Naive B cell (primary cell): ENCODE data around the gene XYLB. TPM values are rescaled to one million over a fixed set of nuclear protein-coding genes. Genes with fewer than 3 reads are reported as not detected.
"Not testable (repeated sequence)": the region's sequence is repeated elsewhere in the genome, so short reads cannot be mapped to it uniquely, and the experiment has no call there.

Experiments used
- ATAC-seq, 2 donors: fragments of 150-1000 bp; cut with Tn5 transposase; 2 replicates each; pipeline ENCODE4 v1.10.0; 2021; ENCODE audit warnings: low read depth in 2 of 2, mild to moderate bottlenecking in 2 of 2, moderate library complexity in 2 of 2
- DNase-seq: peaks from one replicate; pipeline ENCODE4 v3.0.0; 2022
- H3K27ac Mint-ChIP-seq, 6 donors: one replicate each; pipeline ENCODE4 v1.8.0; 2020 to 2022; ENCODE audit warnings: mild to moderate bottlenecking in 6 of 6, mixed read lengths in 6 of 6, moderate library complexity in 5 of 6, inconsistent platforms in 2 of 6
- H3K27me3 Mint-ChIP-seq, 3 donors: one replicate each; pipeline ENCODE4 v1.8.0; 2021 to 2022; ENCODE audit warnings: mixed read lengths in 3 of 3, mild to moderate bottlenecking in 1 of 3
- H3K36me3 Mint-ChIP-seq, 2 donors: one replicate each; pipeline ENCODE4 v1.8.0; 2020 to 2022; ENCODE audit warnings: mixed read lengths in 2 of 2, inconsistent platforms in 1 of 2, mild to moderate bottlenecking in 1 of 2
- H3K4me1 Mint-ChIP-seq, 3 donors: one replicate each; pipeline ENCODE4 v1.8.0; 2020 to 2022; ENCODE audit warnings: mixed read lengths in 3 of 3, inconsistent platforms in 1 of 3, mild to moderate bottlenecking in 1 of 3, moderate library complexity in 1 of 3
- H3K4me3 Mint-ChIP-seq, 8 donors: one replicate each; pipeline ENCODE4 v1.8.0; 2020 to 2022; ENCODE audit warnings: mild to moderate bottlenecking in 8 of 8, mixed read lengths in 8 of 8, moderate library complexity in 8 of 8, inconsistent platforms in 2 of 8
- H3K9me3 Mint-ChIP-seq, 7 donors: one replicate each; pipeline ENCODE4 v1.8.0; 2020 to 2022; ENCODE audit warnings: mixed read lengths in 7 of 7, mild to moderate bottlenecking in 5 of 7, inconsistent platforms in 2 of 7, moderate library complexity in 1 of 7
- polyA plus RNA-seq, 6 donors: library from polyadenylated mRNA; unstranded; fragments of 300-500 nt; fragmentation: Illumina TruSeq; gene quantifications; one replicate each; pipeline ENCODE4 v1.2.3, GENCODE V29; 2021; ENCODE audit warnings: low read depth in 6 of 6

Gene XYLB
- polyA plus RNA-seq, 6 donors from 2014 or later, result 0.09 to 0.12 TPM; not detected in 4

GRCh38 chr3:38314764-38315487 is 31.7 kb upstream of the XYLB start:
- no peak for ATAC-seq

DNA sequence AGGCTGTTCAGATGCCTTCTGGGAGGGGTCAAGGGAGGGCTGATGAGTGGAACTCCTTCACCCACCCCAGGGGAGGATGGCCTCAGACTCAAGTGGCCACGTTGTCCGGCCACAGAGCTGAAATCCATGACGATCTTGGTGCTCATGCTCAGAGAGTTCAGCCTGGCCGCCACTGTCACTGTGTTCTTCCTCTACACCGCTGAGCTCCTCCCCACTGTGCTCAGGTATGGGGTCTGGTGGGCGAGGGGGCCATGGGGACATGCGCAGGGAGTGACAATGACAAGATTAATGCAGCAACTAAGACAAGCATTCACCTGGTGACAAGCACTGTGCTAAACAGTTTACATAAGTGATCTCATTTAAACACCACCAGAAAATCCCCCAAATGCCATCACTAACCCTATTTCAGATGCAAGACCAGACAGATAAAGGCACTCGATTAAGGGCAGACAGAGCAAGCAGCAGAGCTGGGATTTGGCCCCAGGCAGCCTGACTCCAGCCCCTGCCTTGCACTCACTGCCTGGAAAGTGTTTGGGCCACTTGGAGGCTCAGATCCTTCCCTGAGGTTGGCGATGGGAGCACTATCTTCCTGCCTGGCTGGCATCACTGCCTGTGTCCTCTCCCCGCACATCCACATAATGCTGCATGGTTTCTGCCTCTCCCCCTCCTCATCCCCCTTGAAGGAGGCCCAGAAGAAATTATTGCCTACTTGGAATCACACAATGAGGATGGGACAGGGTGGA is 30.9 kb upstream of the XYLB start:
- Mint-ChIP-seq H3K36me3 (no peaks in the 10 kb centered on the region), H3K27ac (no peak overlapping the region), H3K9me3 (peaks cover 0 to 3% (median 0%) of the 10 kb centered on the region in 7 donors), H3K27me3 (peaks cover 0 to 12% (median 7%) of the 10 kb centered on the region in 3 donors), H3K4me1 (no peaks in the 10 kb centered on the region), H3K4me3 (no peak overlapping the region)
- DNase-seq (no peak), ATAC-seq (no peak)

More at GRCh38 chr3:38314764-38315487, 31.7 kb upstream of the XYLB start:
- Mint-ChIP-seq H3K27ac (no peak overlapping the region), H3K4me3 (no peak overlapping the region), H3K36me3 (no peaks in the 10 kb centered on the region), H3K4me1 (no peaks in the 10 kb centered on the region), H3K27me3 (peaks cover 0 to 12% (median 7%) of the 10 kb centered on the region in 3 donors), H3K9me3 (no peaks in the 10 kb centered on the region)
- DNase-seq, result no peak

GRCh38 chr3:38316356-38317191 is 30.0 kb upstream of the XYLB start:
- Mint-ChIP-seq H3K4me1 (no peaks in the 10 kb centered on the region), H3K9me3 (peaks cover 0 to 12% (median 3%) of the 10 kb centered on the region in 7 donors), H3K4me3 (no peak overlapping the region), H3K27me3 (peaks cover 0 to 12% (median 7%) of the 10 kb centered on the region in 3 donors), H3K27ac (no peak overlapping the region), H3K36me3 (no peaks in the 10 kb centered on the region)
- DNase-seq (no peak), ATAC-seq (no peak)

DNA sequence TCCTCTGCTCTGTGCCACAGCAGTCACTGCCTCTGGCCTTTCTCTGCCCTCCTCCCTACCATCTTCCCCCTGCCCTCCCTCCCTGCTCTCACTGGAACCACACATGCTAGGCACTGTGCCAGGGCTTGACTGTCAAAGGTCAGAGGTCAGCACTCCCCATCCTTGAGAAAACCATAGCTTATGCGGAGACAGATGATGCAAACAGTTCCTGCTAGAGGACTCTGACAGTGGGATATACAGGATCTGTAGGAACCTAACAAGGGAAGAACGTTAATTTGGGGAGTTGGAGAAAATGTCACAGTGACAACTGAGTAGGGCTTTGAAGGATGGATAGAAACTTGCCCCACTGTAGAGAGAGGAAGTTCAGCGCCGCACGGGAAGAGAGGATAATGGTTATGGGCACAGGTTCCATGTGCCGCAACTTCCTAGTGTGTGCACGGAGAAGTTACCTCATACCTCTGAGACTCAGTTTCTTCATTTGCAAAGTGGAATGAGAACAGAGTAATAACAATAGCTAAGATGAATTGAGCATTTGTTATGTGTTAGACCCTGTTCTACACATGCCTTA is 29.3 kb upstream of the XYLB start:
- ATAC-seq, result no peak
- Mint-ChIP-seq H3K36me3 (no peaks in the 10 kb centered on the region), H3K4me3 (no peak overlapping the region), H3K9me3 (peaks cover 2 to 19% (median 7%) of the 10 kb centered on the region in 7 donors), H3K27ac (peak overlapping the region in 1 of 6 donors; percentile 27), H3K4me1 (no peaks in the 10 kb centered on the region), H3K27me3 (peaks cover 0 to 11% (median 6%) of the 10 kb centered on the region in 3 donors)
- DNase-seq, result no peak

DNA sequence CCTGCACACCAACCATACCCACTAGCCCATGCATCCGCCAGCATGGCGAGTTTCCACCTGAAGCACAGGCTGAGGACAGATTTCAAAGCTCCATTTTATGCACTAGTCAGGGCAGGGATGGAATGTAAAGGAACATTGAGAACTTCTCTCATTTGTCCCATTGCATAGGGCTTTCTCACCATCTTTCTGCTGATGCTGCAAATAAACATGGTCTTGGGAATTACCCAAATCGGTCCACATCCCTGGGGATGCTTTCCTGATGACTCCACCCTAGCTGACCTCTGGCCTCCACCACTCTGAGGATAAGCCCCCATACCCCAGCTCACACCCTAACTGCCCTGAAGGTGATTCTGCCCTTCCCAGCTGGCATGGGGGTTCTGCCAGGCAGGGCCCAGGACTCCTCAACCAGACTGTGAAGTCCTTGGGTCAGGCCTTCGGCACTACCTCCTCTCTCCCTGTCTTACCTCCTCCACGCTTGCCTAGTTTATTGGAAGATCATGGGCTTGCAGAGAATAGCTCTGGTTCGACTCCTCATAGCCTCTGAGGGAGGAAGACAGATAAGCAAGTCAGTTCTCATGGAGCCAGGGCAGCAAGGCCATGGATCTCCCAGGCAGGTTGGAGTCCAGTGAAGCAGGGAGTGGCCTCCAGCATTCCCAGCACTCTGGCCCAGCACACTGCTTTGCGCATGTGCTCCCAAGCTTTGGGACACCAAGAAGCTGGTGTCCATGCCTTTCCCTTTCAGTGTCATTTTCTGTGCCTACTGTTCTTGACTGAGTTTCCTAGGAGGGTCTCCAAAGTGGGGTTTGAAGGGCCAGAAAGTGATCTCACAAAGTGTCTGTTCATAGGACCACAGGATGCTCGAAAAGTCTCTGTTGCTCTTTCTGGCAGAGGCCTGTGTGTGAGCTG is 27.6 kb upstream of the XYLB start:
- Mint-ChIP-seq H3K36me3 (no peaks in the 10 kb centered on the region), H3K9me3 (peaks cover 2 to 29% (median 11%) of the 10 kb centered on the region in 7 donors), H3K27me3 (peaks cover 0 to 15% (median 0%) of the 10 kb centered on the region in 3 donors), H3K4me1 (no peaks in the 10 kb centered on the region), H3K27ac (peak overlapping the region in 1 of 6 donors; percentile 14), H3K4me3 (no peak overlapping the region)
- ATAC-seq (no peak), DNase-seq (no peak)

GRCh38 chr3:38320638-38321037 is 25.9 kb upstream of the XYLB start:
- ATAC-seq, result not testable (repeated sequence)

GRCh38 chr3:38323060-38323459 is 23.5 kb upstream of the XYLB start:
- Mint-ChIP-seq H3K4me1 (no peaks in the 10 kb centered on the region), H3K27ac (no peak overlapping the region), H3K4me3 (no peak overlapping the region), H3K9me3 (peaks cover 2 to 30% (median 13%) of the 10 kb centered on the region in 7 donors), H3K36me3 (no peaks in the 10 kb centered on the region), H3K27me3 (peaks cover 8 to 41% (median 12%) of the 10 kb centered on the region in 3 donors)
- DNase-seq (no peak), ATAC-seq (no peak)

More at GRCh38 chr3:38320638-38321037, 25.9 kb upstream of the XYLB start:
- H3K27ac Mint-ChIP-seq, H3K36me3 Mint-ChIP-seq, H3K4me1 Mint-ChIP-seq, H3K4me3 Mint-ChIP-seq, DNase-seq: not testable (repeated sequence)
- peaks cover 0 to 28% (median 5%) of the 10 kb centered on the region in 3 donors for H3K27me3 Mint-ChIP-seq
- H3K9me3 Mint-ChIP-seq, result peaks cover 2 to 30% (median 11%) of the 10 kb centered on the region in 7 donors

GRCh38 chr3:38325256-38325655 is 21.3 kb upstream of the XYLB start:
- Mint-ChIP-seq H3K27ac (no peak overlapping the region), H3K27me3 (peaks cover 8 to 41% (median 17%) of the 10 kb centered on the region in 3 donors), H3K4me3 (no peak overlapping the region), H3K4me1 (no peaks in the 10 kb centered on the region), H3K36me3 (no peaks in the 10 kb centered on the region), H3K9me3 (peaks cover 3 to 30% (median 13%) of the 10 kb centered on the region in 7 donors)
- ATAC-seq (no peak), DNase-seq (no peak)

DNA sequence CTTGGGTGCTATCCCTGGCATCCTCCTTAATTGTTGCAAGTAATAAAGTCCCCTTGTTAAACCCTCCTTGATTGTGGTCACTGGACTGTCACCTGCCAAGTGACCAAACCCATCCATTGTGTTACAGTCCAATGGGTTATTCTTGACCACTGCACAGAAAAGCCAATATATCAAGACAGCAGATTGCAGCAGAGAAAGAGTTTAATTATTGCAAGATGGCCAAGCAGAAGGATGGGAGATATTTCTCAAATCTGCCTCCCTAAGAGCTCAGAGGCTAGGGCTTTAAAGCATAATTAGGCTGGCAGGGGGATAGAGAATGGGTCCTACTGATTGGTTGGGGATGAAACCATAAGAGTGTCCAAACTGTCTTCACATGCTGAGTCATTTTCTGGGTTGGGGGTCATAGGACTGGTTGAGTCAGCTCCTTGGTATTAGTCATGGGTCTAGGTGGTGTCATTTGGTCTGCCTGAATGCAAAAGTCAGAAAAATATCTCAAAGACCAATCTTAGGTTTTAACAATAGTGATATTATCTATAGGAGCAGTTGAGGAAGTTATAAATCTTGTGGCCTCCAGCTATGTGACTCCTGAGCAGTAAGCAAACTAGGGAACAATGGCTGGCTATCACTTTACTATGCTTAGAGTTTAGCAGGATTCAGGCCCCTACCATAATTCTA is 19.1 kb upstream of the XYLB start:
- ATAC-seq (no peak), DNase-seq (no peak)
- Mint-ChIP-seq H3K4me3 (no peak overlapping the region), H3K36me3 (no peaks in the 10 kb centered on the region), H3K9me3 (peaks cover 0 to 12% (median 1%) of the 10 kb centered on the region in 7 donors), H3K27ac (no peak overlapping the region), H3K27me3 (peaks cover 8 to 35% (median 21%) of the 10 kb centered on the region in 3 donors), H3K4me1 (no peaks in the 10 kb centered on the region)

- H3K9me3 Mint-ChIP-seq, result peaks cover 0 to 2% (median 0%) of the 10 kb centered on the region in 7 donors
- DNase-seq (no peak), ATAC-seq (no peak)
- H3K27ac Mint-ChIP-seq, result no peak overlapping the region
- peaks cover 13 to 23% (median 22%) of the 10 kb centered on the region in 3 donors for H3K27me3 Mint-ChIP-seq
- no peak overlapping the region for H3K4me3 Mint-ChIP-seq
- no peaks in the 10 kb centered on the region for H3K36me3 Mint-ChIP-seq
- H3K4me1 Mint-ChIP-seq, result no peaks in the 10 kb centered on the region
Observed at GRCh38 chr3:38331257-38332022, 15.1 kb upstream of the XYLB start.

- H3K9me3 Mint-ChIP-seq, result peaks cover 0 to 2% (median 0%) of the 10 kb centered on the region in 7 donors
- H3K4me3 Mint-ChIP-seq, result no peak overlapping the region
- peaks cover 11 to 17% (median 16%) of the 10 kb centered on the region in 3 donors for H3K27me3 Mint-ChIP-seq
- no peak for ATAC-seq
- H3K27ac Mint-ChIP-seq, result no peak overlapping the region
- DNase-seq, result no peak
- H3K4me1 Mint-ChIP-seq, result no peaks in the 10 kb centered on the region
- H3K36me3 Mint-ChIP-seq, result no peaks in the 10 kb centered on the region
Observed at GRCh38 chr3:38332201-38332600, 14.4 kb upstream of the XYLB start.
